ENCODE measurements around the gene FREM1. TPM values are rescaled to one million over a fixed set of nuclear protein-coding genes. Genes with fewer than 3 reads are reported as not detected.

The FREM1 gene
- total and polyA plus RNA-seq, 2 of the 13 experiments (the other 11 are each of a cell fraction or from before 2014, with no cell fraction given) = 64.3 to 202 TPM

DNA sequence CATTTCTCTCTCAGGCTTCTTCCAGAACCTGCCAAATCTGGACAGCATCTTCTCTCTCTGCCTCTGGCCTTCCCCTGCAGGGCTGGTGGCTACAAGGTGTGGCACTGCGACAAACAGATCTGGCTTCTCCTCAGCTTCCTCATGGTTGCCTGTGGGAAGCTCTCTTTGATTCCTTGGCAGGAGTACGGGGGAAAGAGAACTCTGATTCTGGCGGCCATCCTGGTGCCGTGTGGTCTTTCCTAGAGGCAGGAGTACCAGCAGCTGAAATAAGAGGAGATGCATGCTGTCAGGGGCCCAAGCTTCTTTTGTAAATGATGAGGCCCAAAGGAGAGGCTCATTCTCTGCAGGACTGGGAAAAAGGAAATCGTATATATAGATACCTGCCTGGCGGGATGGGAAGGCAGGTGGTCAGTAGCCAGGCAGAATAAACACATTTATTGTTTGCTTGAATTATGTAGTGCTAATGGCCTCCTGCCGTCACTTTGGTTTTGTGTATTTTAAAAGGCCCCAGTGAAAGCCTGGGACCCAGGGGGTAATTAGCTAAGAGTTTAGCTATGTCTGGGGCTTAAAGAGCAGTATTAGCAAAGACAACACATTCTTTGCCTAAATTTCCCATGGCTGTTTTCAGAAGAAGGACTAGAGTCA lies 187.7 kb downstream of the FREM1 start, which contains the start of gene CER1:
TSS of gene CER1 (minus strand) at position 343 of the 645 bp plus-strand sequence. CDS start at position 282, 61 bp downstream.
- Histone ChIP-seq H3K9ac (ENCODE audit: insufficient read depth, low read depth, low read length) (no peak within 1 kb of the TSS), H3K9me3 (ENCODE audit: low read length) (no peaks in the 10 kb centered on the region), H3K27me3 (ENCODE audit: control insufficient read depth in 1 of 2, insufficient read depth in 2 of 2, low read length in 2 of 2) (peaks cover 2 to 10% of the 10 kb centered on the region in 2 experiments; a peak in 4 of 5 replicates), H3K4me3 (replicated peaks in 1 of 3; ENCODE audit: insufficient read depth in 1 of 3, low read depth in 2 of 3, low read length in 3 of 3) (no peak within 1 kb of the TSS), H4K20me1 (ENCODE audit: insufficient read depth, low read length) (no peaks in the 10 kb centered on the region; the same call in 1 of the 2 replicates), H2AFZ (ENCODE audit: low read length) (no peak within 1 kb of the TSS), H3K36me3 (replicated peaks in 1 of 2; ENCODE audit: control insufficient read depth in 1 of 2, insufficient read depth in 2 of 2, low read length in 2 of 2) (no peaks in the 10 kb centered on the region), H3K79me2 (ENCODE audit: insufficient read depth, low read length) (no peaks in the 10 kb centered on the region), H3K4me2 (ENCODE audit: low read depth, low read length) (no peak within 1 kb of the TSS), H3K4me1 (ENCODE audit: insufficient read depth, low read length) (no peaks in the 10 kb centered on the region), H3K27ac (ENCODE audit: extremely low read length, insufficient read depth, low read length) (no peak within 1 kb of the TSS)
- ChIA-PET POLR2A (no interaction called here), CTCF (ENCODE audit: low intra/inter-chr PET ratio, low total read pairs) (no interaction called here)
- intact Hi-C loops (cut with micrococcal nuclease; ENCODE audit: unreplicated experiment) = no loop called here
- no peak for FAIRE-seq
- in situ Hi-C loops (cut with HindIII; ENCODE audit: extremely low pct_ligation_motif_present, low pct_unique_long_range_greater_than_20kb) = no loop called here
- 24% methylated on average over 7 of the region's 7 CpGs for WGBS (ENCODE audit: low lambda C conversion rate)
- no peak for ATAC-seq
- no TSS peak for BruUV-seq (replicated peaks)
- no peak for DNase-seq (ENCODE audit: low spot score)
- TF ChIP-seq, protein P1, sequence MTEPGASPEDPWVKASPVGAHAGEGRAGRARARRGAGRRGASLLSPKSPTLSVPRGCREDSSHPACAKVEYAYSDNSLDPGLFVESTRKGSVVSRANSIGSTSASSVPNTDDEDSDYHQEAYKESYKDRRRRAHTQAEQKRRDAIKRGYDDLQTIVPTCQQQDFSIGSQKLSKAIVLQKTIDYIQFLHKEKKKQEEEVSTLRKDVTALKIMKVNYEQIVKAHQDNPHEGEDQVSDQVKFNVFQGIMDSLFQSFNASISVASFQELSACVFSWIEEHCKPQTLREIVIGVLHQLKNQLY (CRISPR knock-in tag; IDR thresholded peaks at IDR 0.05) = no peak
- TF ChIP-seq ZNF383 (CRISPR knock-in tag; IDR thresholded peaks at IDR 0.05; ENCODE audit: borderline replicate concordance) = no peak
- TF ChIP-seq, protein P2, sequence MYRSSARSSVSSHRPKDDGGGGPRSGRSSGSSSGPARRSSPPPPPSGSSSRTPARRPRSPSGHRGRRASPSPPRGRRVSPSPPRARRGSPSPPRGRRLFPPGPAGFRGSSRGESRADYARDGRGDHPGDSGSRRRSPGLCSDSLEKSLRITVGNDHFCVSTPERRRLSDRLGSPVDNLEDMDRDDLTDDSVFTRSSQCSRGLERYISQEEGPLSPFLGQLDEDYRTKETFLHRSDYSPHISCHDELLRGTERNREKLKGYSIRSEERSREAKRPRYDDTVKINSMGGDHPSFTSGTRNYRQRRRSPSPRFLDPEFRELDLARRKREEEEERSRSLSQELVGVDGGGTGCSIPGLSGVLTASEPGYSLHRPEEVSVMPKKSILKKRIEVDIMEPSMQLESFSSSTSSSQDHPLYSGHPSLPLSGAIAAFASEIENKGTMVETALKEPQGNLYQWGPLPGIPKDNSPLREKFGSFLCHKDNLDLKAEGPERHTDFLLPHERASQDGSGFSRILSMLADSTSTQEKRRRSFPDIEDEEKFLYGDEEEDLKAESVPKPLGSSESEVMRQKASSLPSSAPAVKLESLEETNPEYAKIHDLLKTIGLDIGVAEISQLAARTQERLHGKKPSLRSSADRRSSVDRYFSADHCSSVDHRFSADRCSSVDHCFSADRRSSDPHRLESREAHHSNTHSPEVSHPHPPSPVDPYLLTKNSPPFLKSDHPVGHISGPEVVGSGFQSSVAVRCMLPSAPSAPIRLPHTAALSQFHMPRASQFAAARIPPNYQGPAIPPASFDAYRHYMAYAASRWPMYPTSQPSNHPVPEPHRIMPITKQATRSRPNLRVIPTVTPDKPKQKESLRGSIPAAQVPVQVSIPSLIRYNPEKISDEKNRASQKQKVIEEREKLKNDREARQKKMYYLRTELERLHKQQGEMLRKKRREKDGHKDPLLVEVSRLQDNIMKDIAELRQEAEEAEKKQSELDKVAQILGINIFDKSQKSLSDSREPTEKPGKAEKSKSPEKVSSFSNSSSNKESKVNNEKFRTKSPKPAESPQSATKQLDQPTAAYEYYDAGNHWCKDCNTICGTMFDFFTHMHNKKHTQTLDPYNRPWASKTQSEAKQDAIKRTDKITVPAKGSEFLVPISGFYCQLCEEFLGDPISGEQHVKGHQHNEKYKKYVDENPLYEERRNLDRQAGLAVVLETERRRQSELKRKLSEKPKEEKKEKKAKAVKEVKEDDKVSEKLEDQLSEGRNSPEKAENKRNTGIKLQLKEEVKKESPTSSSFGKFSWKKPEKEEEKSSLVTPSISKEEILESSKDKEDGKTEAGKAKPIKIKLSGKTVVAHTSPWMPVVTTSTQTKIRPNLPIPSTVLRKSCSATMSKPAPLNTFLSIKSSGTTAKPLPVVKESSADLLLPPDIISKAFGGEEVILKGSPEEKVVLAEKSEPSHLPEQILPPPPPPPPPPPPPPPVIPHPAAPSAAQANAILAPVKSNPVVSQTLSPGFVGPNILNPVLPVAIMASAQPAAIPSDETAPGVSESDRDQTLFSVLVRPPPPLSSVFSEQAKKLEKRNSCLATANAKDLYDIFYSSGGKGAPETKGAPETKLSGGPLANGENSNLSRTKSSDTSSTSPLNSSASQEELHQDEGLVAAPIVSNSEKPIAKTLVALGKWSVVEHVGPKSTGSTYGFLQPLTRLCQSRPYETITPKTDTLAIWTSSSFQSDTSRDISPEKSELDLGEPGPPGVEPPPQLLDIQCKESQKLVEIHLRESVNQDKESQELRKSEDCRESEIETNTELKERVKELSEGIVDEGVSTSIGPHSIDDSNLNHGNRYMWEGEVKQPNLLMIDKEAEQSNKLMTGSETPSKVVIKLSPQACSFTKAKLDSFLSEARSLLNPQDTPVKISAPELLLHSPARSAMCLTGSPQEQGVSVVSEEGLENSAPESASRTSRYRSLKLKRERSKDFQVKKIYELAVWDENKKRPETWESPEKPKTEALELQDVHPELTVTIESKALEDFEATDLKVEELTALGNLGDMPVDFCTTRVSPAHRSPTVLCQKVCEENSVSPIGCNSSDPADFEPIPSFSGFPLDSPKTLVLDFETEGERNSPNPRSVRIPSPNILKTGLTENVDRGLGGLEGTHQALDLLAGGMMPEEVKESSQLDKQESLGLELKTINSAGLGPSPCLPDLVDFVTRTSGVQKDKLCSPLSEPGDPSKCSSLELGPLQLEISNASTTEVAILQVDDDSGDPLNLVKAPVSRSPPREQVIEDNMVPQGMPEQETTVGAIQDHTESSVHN (CRISPR knock-in tag; IDR thresholded peaks at IDR 0.05) = no peak
- TF ChIP-seq, protein P3, sequence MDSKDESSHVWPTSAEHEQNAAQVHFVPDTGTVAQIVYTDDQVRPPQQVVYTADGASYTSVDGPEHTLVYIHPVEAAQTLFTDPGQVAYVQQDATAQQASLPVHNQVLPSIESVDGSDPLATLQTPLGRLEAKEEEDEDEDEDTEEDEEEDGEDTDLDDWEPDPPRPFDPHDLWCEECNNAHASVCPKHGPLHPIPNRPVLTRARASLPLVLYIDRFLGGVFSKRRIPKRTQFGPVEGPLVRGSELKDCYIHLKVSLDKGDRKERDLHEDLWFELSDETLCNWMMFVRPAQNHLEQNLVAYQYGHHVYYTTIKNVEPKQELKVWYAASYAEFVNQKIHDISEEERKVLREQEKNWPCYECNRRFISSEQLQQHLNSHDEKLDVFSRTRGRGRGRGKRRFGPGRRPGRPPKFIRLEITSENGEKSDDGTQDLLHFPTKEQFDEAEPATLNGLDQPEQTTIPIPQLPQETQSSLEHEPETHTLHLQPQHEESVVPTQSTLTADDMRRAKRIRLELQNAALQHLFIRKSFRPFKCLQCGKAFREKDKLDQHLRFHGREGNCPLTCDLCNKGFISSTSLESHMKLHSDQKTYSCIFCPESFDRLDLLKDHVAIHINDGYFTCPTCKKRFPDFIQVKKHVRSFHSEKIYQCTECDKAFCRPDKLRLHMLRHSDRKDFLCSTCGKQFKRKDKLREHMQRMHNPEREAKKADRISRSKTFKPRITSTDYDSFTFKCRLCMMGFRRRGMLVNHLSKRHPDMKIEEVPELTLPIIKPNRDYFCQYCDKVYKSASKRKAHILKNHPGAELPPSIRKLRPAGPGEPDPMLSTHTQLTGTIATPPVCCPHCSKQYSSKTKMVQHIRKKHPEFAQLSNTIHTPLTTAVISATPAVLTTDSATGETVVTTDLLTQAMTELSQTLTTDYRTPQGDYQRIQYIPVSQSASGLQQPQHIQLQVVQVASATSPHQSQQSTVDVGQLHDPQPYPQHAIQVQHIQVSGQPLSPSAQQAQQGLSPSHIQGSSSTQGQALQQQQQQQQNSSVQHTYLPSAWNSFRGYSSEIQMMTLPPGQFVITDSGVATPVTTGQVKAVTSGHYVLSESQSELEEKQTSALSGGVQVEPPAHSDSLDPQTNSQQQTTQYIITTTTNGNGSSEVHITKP (CRISPR knock-in tag; IDR thresholded peaks at IDR 0.05; ENCODE audit: low read depth) = no peak
- TF ChIP-seq HOXA3 (CRISPR knock-in tag; IDR thresholded peaks at IDR 0.05) = no peak
- TF ChIP-seq PCBP2 (optimal IDR thresholded peaks at IDR 0.05; ENCODE audit: low read depth, low read length, poor library complexity, severe bottlenecking) = no peak
- TF ChIP-seq JDP2 (CRISPR knock-in tag; IDR thresholded peaks at IDR 0.05; ENCODE audit: borderline replicate concordance) = no peak
